ENCODE measurements around the gene ZG16B.
A peak's percentile ranks its signal among the peaks of the same experiment; 100 is the strongest.

Gene ZG16B

DNA sequence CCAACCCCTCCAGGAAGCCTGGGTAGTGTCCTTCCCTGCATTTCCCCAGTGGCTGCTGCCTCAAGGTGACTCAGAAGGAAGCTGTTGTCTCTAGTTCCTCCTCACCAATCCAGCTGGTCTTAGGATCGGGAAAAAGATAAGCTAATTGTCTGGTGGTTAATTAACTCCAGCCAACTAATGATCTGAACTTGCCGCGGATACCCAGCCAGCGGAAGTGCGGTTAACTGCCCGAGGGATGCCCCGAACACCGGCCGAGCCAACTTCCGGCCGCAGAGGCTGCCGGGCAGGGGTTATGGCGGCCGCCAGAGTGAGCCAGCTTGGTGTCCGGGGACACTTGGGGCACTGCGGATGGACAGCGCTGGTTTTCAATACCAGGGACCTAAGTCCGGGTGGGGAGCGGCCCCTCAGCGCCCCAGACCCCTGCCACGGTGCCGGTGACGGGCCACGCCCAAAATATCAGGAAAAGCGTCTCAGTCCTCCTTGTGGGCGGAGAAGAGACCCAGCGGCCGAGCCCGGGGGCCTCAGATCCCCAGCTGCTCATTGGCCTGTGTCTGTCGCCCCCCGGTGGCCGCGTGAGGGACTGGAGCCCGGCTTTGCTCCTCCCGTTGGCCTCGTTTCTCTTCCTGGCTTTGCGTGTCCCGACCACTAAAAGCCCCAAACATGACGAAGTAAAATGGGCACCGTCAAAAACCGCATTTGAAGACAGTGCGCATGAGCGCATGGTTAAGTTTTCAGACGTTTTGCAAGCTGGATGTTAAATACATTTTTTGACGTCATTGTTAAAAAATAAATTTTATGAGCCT is 38.1 kb downstream of the ZG16B start:
- DNase-seq (ENCODE audit: low read depth, low spot score) = peak; percentile 87

DNA sequence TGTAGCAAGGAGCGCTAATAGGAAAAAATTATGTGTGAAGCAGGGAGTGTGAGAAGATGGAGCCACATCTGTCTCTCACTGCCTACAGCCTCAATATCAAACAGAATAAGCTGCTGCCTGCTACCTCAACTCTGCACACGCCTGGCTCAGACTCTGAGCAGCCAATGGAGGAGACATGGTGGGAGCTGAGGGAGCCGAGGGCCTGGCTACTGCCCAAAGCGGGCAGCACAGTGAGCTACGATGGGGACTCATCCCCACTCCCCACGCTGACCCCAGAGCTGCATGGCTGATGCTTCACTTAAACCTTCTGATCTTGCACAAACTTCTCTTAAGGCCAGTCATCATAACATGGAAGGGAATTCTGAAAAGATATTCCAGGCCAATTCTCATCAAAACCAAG is 41.8 kb downstream of the ZG16B start:
- no peak for DNase-seq (ENCODE audit: low read depth, low spot score)

DNA sequence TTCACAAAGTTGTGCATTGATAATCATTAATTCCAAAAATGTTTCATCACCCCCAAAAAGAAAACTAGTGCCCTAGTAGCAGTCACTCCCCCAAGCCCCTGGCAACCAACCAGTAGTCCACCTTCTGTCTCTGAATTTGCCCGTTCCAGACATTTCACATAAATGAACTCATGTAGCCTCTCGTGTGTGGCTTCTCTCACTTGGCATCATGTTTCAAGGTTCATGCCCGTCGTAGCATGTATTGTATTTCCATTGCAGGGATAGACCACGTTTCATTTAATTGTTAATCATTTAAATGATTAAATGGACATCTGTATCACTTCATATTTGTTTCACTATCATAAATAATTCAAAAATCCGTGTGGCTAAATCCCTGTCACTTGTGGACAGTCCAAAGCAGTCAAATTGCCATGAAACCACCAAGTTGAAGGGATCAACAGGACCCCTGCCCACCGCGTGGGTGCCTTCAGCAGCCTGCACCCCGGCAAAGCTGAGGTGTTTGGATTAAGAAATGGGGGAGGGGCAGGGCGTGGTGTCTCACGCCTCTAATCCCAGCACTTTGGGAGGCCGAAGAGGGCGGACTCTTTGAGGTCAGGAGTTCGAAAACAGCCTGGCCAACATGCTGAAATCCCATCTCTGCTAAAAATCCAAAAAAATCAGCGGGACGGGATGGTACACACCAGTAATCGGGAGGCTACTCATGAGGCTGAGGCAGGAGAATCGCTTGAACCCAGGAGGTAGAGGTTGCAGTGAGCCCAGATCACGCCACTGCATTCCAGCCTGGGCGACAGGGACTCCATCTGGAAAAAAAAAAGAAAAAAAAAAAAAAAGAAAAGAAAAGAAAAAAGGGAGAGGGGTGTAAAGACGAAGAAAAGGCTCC is 44.2 kb downstream of the ZG16B start:
- no peak for DNase-seq (ENCODE audit: low read depth, low spot score)

DNA sequence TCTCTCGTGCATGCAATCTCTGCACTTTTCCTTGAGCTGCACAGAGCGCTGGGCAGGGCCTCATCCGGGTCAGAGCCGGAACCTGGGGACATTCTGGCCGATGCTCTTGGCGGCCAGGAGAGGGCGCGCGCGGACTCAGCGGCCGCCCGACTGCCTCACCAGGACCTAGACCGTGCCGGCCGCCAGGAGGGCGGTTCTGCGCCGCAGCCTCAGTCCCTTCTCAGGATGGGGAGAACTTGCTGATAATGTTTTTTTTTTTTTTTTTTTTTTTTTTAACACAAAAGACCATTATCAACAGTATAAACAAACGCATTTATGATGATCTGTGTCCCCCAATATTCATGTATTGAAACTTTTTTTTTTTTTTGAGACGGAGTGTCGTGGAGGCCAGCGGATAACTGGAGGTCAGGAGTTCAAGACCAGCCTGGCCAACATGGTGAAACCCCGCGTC is 44.8 kb downstream of the ZG16B start:
- DNase-seq (ENCODE audit: low read depth, low spot score) = peak; percentile 35

DNA sequence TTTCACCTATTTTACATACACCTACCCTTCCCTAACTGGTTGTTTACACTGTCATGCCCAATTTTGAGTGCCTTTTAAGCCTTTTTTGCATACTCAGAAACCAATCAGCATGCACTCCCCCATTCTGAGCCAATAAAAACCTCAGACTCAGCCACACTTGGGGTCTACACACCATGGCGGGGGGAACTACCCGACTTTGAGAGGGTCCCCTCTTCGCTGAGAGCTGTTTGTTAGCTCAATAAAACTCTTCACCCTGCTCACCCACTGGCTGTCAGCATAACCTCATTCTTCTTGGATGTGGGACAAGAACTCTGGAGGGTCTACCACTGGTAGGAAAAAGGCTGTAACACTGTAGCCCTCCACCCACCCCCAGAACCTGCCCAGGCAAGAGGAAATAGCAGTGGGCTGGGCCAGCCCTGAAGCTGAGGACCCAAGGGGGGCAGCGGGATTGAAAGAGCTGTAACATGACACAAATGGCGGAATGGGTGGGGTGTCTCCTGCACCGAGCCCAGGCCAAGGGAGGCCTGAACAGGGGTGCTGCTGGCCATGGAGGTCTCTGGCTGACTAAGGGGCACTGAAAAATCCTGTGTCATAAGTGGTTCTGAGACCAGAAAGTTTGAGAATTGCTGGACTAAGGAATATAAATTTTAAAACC is 49.9 kb downstream of the ZG16B start:
- no peak for DNase-seq (ENCODE audit: low read depth, low spot score)

All from activated CD4-positive, CD25-positive, alpha-beta regulatory T cell treated with anti-CD3 and anti-CD28 coated beads, Interleukin-2, amount 50 U/mL, for 16 hours (primary cell).